Measurements from ENCODE around the gene SRP54. TPM values are rescaled to one million over a fixed set of nuclear protein-coding genes. Genes with fewer than 3 reads are reported as not detected.

Gene SRP54
- total RNA-seq, 4 donors from 2014 or later, result 31.2 to 52.7 (median 39.3) TPM

GRCh38 chr14:35068238-35069012, 85.6 kb downstream of the SRP54 start:
- TF ChIP-seq POLR2A (IDR thresholded peaks at IDR 0.05; ENCODE audit: low read depth), result no peak
- TF ChIP-seq EP300 (IDR thresholded peaks at IDR 0.05), result no peak
- TF ChIP-seq POLR2AphosphoS5 (IDR thresholded peaks at IDR 0.05), result no peak
- Histone ChIP-seq H3K9me3 (no peaks in the 10 kb centered on the region), H3K27me3 (no peaks in the 10 kb centered on the region), H3K4me3 (no peak overlapping the region), H3K36me3 (peaks cover 0 to 75% (median 45%) of the 10 kb centered on the region in 4 donors), H3K27ac (replicated peaks in 1 of 4) (no peak overlapping the region), H3K4me1 (no peaks in the 10 kb centered on the region)
- 94% methylated on average over 4 of the region's 4 CpGs for WGBS
- DNase-seq (ENCODE audit: extremely low spot score), result no peak
- intact Hi-C loops (cut with DNase I), result no loop called here

GRCh38 chr14:35072226-35072625, 89.4 kb downstream of the SRP54 start:
- Histone ChIP-seq H3K4me3 (no peak overlapping the region), H3K36me3 (peaks cover 0 to 83% (median 62%) of the 10 kb centered on the region in 4 donors), H3K27me3 (no peaks in the 10 kb centered on the region), H3K4me1 (no peaks in the 10 kb centered on the region), H3K9me3 (no peaks in the 10 kb centered on the region), H3K27ac (replicated peaks in 1 of 4) (no peak overlapping the region)
- DNase-seq (ENCODE audit: extremely low spot score), result no peak
- TF ChIP-seq CTCF (IDR thresholded peaks at IDR 0.05), result no peak
- TF ChIP-seq POLR2AphosphoS5 (IDR thresholded peaks at IDR 0.05), result no peak
- TF ChIP-seq EP300 (IDR thresholded peaks at IDR 0.05), result no peak
- TF ChIP-seq POLR2A (IDR thresholded peaks at IDR 0.05; ENCODE audit: low read depth), result no peak
- 92% methylated on average over 3 of the region's 3 CpGs for WGBS
- intact Hi-C loops (cut with DNase I), result no loop called here

GRCh38 chr14:35073486-35073885, 90.7 kb downstream of the SRP54 start:
- Histone ChIP-seq H3K27ac (replicated peaks in 1 of 4) (no peak overlapping the region), H3K36me3 (peaks cover 7 to 81% (median 59%) of the 10 kb centered on the region in 4 donors), H3K4me3 (no peak overlapping the region), H3K9me3 (no peaks in the 10 kb centered on the region), H3K27me3 (no peaks in the 10 kb centered on the region), H3K4me1 (no peaks in the 10 kb centered on the region)
- no peak for DNase-seq (ENCODE audit: extremely low spot score)
- intact Hi-C loops (cut with DNase I), result no loop called here
- TF ChIP-seq CTCF (IDR thresholded peaks at IDR 0.05) (no peak), POLR2AphosphoS5 (IDR thresholded peaks at IDR 0.05) (no peak), EP300 (IDR thresholded peaks at IDR 0.05) (no peak), POLR2A (IDR thresholded peaks at IDR 0.05; ENCODE audit: low read depth) (no peak)
- WGBS, result 90% methylated on average over 1 of the region's 1 CpG

- peaks cover 20 to 85% (median 61%) of the 10 kb centered on the region in 4 donors for H3K36me3 ChIP-seq
- intact Hi-C loops (cut with DNase I), result no loop called here
- 100% methylated on average over 2 of the region's 2 CpGs for WGBS
Measured at GRCh38 chr14:35078082-35078481, 95.3 kb downstream of the SRP54 start.

More at GRCh38 chr14:35078082-35078481, 95.3 kb downstream of the SRP54 start:
- no peak overlapping the region for H3K4me3 ChIP-seq
- TF ChIP-seq CTCF (IDR thresholded peaks at IDR 0.05) (no peak), POLR2A (IDR thresholded peaks at IDR 0.05; ENCODE audit: low read depth) (no peak), POLR2AphosphoS5 (IDR thresholded peaks at IDR 0.05) (no peak), EP300 (IDR thresholded peaks at IDR 0.05) (no peak)
- no peaks in the 10 kb centered on the region for H3K9me3 ChIP-seq
- H3K27me3 ChIP-seq, result no peaks in the 10 kb centered on the region
- H3K27ac ChIP-seq (replicated peaks in 1 of 4), result no peak overlapping the region
- no peak for DNase-seq (ENCODE audit: extremely low spot score)
- no peaks in the 10 kb centered on the region for H3K4me1 ChIP-seq

Other genes starting within 250 kb of the SRP54 start
- 10 to 100 TPM; 14.6 to 27.3 (median 24.5) TPM for gene BAZ1A, start 107.6 kb upstream of the SRP54 start, total RNA-seq
- gene FAM177A1, start 63.3 kb downstream of the SRP54 start, total RNA-seq, result 10 to 100 TPM; 49.0 to 60.8 (median 54.7) TPM
- gene PPP2R3C, start 139.0 kb downstream of the SRP54 start, total RNA-seq, result 10 to 100 TPM; 29.5 to 48.6 (median 36.8) TPM
- 10 to 100 TPM in 3 of 4 donors, 1 to 10 TPM in 1; 9.6 to 20.0 (median 17.3) TPM for gene PRORP, start 139.6 kb downstream of the SRP54 start, total RNA-seq

All from esophagus muscularis mucosa (tissue), 4 donors.